ENCODE results near the gene EGF. TPM values are rescaled to one million over a fixed set of nuclear protein-coding genes. Genes with fewer than 3 reads are reported as not detected.

The EGF gene
- total and polyA plus RNA-seq, 12 donors, result 0.54 to 16.4 (median 11.7) TPM

GRCh38 chr4:109969919-109970318, 57.2 kb downstream of the EGF start:
- H3K4me1 ChIP-seq, result peaks cover 0 to 16% (median 3%) of the 10 kb centered on the region in 9 donors
- intact Hi-C loops (cut with DNase I), result loop anchor here in 4 of 10 donors (10.0 kb wide), 5 partner anchors 135 to 1315 kb away; partner anchors contain the start of genes CASP6 (in 1 of the 4), GAR1 (in 1 of the 4) and OSTC (in 1 of the 4)
- peak in 1 of 2 donors; percentile 6 for DNase-seq
- H3K27me3 ChIP-seq, result no peaks in the 10 kb centered on the region
- WGBS, 2 donors, result 36 to 49% methylated on average over 6 of the region's 6 CpGs
- H3K27ac ChIP-seq, result no peak overlapping the region
- H3K9me3 ChIP-seq, result no peaks in the 10 kb centered on the region
- H3K36me3 ChIP-seq, result no peaks in the 10 kb centered on the region
- H3K4me3 ChIP-seq, result peak overlapping the region in 1 of 10 donors; percentile 6
- TF ChIP-seq CTCF (IDR thresholded peaks at IDR 0.05), result no peak
- peak in 5 of 8 donors; percentile 24 to 73 (median 28) for ATAC-seq

DNA sequence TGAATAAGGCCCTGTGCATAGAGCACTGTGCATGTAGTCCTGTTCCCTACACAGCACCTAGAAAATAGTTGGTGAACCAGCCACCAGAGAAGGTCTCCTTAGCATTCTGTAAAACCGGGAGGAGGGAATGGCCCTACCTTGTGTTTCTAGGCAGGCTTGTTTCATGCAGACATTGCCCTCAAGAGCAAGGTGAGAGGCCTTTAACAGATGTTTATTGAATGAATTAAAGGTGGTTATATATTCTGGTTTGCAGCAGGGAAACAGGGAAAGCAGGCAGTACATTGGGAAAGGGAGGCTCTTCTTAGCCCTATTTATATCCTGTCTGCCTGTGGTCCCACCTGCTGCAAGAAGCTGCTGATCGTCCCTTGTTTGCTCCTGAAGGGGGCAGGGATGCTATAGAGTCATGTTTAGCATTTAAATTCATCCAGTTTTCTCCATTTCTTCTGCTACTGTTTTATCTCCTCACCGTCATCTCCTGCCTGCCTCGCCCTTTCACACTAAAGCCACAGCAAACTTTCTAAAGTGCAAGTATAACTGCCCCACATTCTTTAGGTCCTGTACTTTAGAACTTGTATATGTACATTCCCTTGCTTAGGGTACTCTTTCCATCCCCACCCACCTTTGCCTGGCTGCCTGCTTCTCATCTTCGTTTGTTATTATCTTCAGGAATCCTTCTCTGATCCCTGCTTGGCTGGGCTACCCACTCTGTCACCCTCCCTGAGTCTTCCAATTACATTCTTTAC, 60.3 kb downstream of the EGF start:
- WGBS, 2 donors, result 59 to 67% methylated on average over 5 of the region's 5 CpGs
- no peak for DNase-seq
- Histone ChIP-seq H3K4me1 (peaks cover 0 to 16% (median 3%) of the 10 kb centered on the region in 9 donors), H3K36me3 (no peaks in the 10 kb centered on the region), H3K4me3 (no peak overlapping the region), H3K27me3 (no peaks in the 10 kb centered on the region), H3K9me3 (no peaks in the 10 kb centered on the region), H3K27ac (no peak overlapping the region)
- intact Hi-C loops (cut with DNase I), result loop anchor here in 4 of 10 donors (10.0 kb wide), 5 partner anchors 138 to 1318 kb away; partner anchors contain the start of genes CASP6 (in 1 of the 4), GAR1 (in 1 of the 4) and OSTC (in 1 of the 4)
- no peak for ATAC-seq
- TF ChIP-seq CTCF (IDR thresholded peaks at IDR 0.05), result no peak

- WGBS, 2 donors, result 62% methylated on average over 2 of the region's 2 CpGs
- no peaks in the 10 kb centered on the region for H3K9me3 ChIP-seq
- no peaks in the 10 kb centered on the region for H3K36me3 ChIP-seq
- no peak overlapping the region for H3K27ac ChIP-seq
- ATAC-seq (no peak), DNase-seq (no peak)
- H3K27me3 ChIP-seq, result no peaks in the 10 kb centered on the region
- no peak overlapping the region for H3K4me3 ChIP-seq
- TF ChIP-seq CTCF (IDR thresholded peaks at IDR 0.05), result no peak
- intact Hi-C loops (cut with DNase I), result loop anchor here in 4 of 10 donors (10.0 kb wide), 5 partner anchors 139 to 1319 kb away; partner anchors contain the start of genes CASP6 (in 1 of the 4), GAR1 (in 1 of the 4) and OSTC (in 1 of the 4)
- H3K4me1 ChIP-seq, result peaks cover 0 to 20% (median 3%) of the 10 kb centered on the region in 9 donors
Measured at GRCh38 chr4:109973529-109973905, 60.8 kb downstream of the EGF start.

GRCh38 chr4:109976189-109976588, 63.5 kb downstream of the EGF start:
- ATAC-seq (no peak), DNase-seq (no peak)
- Histone ChIP-seq H3K27me3 (peaks cover 0 to 2% (median 0%) of the 10 kb centered on the region in 7 donors), H3K36me3 (no peaks in the 10 kb centered on the region), H3K4me1 (peaks cover 0 to 8% (median 0%) of the 10 kb centered on the region in 9 donors), H3K9me3 (no peaks in the 10 kb centered on the region), H3K4me3 (no peak overlapping the region), H3K27ac (no peak overlapping the region)
- WGBS, 2 donors, result 87 to 90% methylated on average over 6 of the region's 6 CpGs
- intact Hi-C loops (cut with DNase I), result loop anchor here in 9 of 10 donors (5.0 to 10.0 kb wide), 6 partner anchors 141 to 1321 kb away; partner anchors contain the start of genes CASP6 (in 1 of the 9), GAR1 (in 1 of the 9) and OSTC (in 1 of the 9)
- no peak for TF ChIP-seq CTCF (IDR thresholded peaks at IDR 0.05)
